NCI-H146 treated with DMSO at 0.1 percent for 48 hours (cell line): ENCODE results near the gene MCM3AP.

Experiments used
- DNase-seq: peaks from one replicate; lab custom pipeline; 2025; ENCODE audit not compliant: unreplicated experiment; lab: John Stamatoyannopoulos, UW

Gene MCM3AP

DNA sequence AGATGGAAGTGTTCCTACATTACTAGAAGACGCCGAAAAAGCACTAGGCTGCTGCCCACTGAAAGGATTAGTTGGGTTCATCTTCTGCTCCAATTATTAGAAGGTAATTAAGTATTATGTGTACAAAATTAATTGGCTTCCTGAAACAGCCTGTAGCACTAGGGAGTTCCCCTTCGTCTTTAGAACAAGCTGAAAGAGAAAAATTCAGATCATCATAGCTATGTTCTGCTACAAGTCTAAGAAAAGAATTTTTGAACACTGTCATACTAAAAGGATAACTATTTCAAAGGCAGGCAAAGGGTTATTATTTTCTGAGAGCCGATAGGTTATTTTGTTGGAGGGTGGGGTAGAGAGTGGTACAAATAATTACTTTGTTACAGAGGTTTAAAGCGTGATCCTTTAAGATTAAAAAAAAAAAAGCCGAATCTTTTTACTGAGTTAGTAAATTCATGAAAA, at the start of gene MCM3AP:
MCM3AP (minus strand) TSS at position 406 of the 456 bp plus-strand sequence; CDS start at position 81, 325 bp downstream.
- no peak for DNase-seq

DNA sequence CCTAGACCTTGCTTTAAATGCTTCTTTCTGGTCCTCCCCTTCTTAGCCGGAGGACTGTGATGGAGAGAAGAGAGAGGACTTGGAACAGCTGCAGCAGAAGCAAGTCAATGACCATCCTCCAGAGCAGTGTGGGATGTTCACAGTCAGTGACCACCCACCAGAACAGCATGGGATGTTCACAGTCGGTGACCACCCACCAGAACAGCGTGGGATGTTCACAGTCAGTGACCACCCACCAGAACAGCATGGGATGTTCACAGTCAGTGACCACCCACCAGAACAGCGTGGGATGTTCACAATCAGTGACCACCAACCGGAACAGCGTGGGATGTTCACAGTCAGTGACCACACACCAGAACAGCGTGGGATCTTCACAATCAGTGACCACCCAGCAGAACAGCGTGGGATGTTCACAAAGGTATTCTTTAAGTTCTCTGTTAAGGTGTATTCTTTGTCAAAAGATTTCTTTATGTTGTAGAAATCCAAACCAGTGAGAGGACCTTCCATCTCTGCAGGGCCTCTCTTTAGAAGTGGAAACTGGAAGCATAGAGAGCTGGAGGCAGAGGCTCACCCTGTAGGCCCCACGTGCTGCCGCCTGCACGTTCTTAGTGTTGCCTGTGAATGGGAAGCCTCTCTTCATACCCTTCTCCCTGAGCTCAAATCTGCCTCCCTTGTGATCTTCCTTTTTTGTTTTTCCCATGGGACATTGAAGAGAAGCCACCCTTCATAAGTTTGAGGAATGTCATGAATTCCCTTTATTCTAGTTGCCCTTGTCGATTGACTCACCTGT, 49.1 kb upstream of the MCM3AP start:
- no peak for DNase-seq

DNA sequence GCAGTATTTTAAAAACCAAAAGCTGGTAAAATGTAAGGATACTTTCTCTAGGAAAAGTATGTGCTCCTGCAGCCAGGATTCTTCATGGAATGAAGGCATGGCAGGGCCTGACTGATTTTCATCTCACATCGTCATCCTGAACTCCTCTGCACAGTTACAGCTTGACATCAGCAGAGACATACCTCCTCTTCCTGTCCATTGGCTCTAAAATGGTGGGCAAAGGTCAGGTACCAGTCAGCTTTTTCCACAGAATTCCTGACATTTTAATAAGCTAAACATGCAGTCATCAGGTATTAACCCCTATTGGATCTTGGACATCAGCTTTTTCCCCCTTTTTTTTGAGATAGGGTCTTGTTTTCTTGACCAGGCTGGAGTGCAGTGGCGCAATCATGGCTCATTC, 44.4 kb upstream of the MCM3AP start:
- no peak for DNase-seq

GRCh38 chr21:46328151-46328550, 42.7 kb upstream of the MCM3AP start:
- no peak for DNase-seq

DNA sequence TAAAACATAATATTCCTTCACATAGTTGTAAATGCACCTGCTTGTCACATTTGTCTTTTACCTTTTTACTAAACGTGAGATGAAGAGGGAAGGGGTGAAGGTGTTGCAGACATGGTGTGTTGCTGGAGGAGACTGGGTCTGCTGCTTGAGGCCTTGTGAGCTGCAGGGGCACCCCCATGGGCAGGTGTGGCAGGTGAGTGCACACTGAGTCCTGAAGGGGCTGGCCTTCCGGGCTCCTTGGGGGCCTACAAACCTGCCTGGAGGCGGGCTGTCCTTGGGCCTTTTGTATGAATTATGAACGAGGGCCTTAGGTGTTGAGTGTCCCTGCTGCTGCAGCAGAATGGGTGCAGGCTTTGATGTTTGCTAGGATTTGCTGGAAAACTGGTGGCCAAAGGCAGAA, 42.3 kb upstream of the MCM3AP start:
- no peak for DNase-seq

GRCh38 chr21:46326110-46326703, 40.8 kb upstream of the MCM3AP start:
- DNase-seq = peak; percentile 58

DNA sequence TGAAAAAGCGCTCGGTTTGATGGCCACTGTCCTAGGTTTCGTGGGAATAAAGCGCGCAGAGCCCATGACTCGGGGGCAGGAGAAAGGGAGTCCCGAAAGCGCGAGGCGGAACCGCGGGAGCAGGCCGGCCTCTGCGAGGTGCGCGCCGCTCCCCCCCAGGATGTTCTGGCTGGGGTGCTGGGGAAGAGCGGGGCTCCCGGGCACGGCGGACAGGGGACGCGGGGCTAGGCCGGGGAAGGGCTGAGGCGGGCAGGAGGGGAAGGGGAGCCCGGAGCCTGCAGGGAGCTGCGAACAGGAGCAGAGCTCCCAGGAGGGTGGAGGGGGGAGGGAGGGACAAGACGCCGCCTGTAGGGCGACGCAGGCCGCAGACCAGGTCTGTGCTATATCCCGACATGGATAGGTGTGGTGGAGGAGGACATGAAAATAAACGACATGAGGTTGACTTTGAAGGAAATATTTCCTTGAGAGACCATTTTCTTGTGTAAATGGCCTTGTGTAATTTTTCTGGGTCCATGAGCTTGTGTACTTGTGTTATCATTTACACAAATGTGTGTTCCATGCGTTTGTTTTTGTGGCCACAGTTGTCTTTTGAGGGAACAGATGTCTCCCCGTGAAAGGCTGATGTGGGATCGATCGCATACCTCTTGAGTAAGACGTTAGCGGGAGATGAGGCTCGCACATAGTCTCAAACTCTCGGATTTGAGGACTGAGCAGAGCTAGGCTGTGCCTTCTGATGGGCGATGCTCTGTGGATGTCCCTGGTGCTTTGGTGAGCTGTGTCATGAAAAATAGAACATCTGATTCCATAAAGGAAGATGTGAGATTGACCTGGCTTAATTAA, 39.9 kb upstream of the MCM3AP start:
- DNase-seq = no peak

DNA sequence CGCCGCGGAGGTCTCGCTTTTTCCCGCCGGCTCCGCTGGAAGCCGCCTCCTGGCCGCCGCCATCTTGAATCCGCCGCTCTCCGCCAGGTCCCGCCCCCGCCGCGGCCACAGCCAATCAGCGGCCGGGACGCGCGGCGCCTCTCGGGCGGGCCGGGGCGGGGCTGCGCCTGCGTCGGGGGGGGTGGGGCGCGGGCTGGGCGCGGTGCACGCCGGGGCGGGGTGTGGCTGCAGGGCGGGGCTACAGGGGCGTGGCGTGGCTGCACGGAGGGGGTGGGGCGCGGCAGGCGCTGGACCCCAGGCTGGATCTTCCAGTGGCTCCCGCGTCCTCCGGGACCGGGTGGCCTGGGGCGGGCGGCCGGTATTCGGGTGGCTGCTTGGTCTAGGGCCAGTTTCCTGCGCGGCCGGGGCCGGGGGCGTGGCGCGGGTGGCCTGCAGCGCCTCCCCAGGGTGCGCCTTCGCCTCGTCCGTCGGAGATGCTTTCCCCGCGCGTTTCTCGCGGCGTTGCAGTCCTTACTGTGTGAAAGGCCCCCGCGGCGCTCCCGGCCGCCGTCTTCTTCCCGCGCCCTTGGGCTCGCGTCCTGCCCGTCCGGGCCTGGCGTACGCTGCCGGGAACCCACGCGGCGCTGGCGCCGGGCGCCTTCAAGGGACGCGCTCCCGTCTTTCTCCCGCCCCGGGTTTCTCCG, 39.1 kb upstream of the MCM3AP start:
- DNase-seq = peak; percentile 52

GRCh38 chr21:46323710-46324389, 38.4 kb upstream of the MCM3AP start, which contains the start of the genes C21orf58 and PCNT:
Gene C21orf58 (minus strand): TSS chr21:46323870. CDS start chr21:46322738, 1,132 bp downstream.
Gene PCNT (plus strand): TSS chr21:46324156. CDS start chr21:46324229, 73 bp downstream.
- DNase-seq = peak; percentile 85

DNA sequence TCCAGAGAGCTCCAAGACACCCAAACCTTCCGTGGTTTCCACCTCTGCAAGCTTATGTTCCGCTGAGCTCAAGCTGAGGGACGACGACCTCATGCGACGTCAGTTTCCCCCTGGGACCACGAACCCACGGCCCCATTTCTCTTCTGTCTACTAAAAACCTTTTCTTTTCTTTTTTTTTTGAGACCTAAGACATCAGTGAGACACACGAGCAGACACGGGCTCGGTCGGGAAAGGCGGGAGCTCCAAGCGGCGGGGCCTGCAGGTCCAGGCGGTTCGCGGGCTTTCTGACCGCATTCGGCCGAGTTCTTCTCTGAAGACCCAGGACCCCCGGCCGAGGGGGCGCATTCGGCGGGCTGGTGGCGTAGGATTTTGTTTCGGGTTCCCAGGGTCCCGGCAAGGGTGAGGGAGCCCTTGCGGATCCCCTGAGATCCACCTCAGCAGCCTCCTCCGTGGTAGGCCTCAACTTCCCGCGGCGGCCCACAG, 37.9 kb upstream of the MCM3AP start:
- no peak for DNase-seq

GRCh38 chr21:46322351-46323226, 37.2 kb upstream of the MCM3AP start:
- no peak for DNase-seq

GRCh38 chr21:46320331-46320801, 35.0 kb upstream of the MCM3AP start:
- no peak for DNase-seq

- DNase-seq = no peak
Observed at GRCh38 chr21:46319186-46319585, 33.8 kb upstream of the MCM3AP start.

GRCh38 chr21:46318464-46318845, 33.0 kb upstream of the MCM3AP start:
- DNase-seq = no peak

DNA sequence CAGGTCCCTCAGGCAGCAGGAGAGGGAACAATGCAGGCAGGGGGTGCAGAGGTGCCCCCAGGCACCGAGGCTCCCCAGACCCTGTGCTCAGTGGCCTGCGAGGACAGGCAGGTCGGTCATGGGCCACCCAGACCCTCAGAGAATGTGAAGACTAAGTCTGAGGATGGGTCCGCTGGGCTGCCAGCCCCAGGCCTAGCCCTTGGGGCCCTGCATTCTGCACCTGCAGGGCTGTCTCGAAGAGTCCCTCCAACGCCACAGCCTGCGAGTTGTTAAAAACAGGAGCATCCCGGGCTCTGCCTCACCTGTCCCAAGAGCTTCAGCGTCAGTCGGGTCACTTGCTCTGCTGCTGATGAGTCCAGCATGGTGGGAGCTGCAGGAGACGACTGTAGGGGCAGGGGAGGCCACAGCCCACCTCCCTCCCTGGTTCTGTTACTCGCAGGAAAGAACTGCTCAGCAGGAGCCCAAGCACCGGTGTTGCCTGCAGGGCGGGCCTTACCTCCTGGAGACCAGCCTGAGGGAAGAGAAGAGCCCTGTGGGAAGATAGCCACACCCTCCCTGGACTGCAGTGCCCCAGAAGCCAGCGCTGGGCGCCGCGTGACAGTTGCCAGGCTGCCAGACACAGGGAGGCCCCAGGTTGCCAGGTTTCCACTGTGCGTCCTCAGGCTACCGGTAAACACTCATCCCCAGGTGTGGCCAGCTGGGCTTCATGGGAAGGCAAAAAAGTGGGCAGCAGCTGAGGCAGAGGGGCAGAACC, 32.5 kb upstream of the MCM3AP start:
- DNase-seq = peak; percentile 75

DNA sequence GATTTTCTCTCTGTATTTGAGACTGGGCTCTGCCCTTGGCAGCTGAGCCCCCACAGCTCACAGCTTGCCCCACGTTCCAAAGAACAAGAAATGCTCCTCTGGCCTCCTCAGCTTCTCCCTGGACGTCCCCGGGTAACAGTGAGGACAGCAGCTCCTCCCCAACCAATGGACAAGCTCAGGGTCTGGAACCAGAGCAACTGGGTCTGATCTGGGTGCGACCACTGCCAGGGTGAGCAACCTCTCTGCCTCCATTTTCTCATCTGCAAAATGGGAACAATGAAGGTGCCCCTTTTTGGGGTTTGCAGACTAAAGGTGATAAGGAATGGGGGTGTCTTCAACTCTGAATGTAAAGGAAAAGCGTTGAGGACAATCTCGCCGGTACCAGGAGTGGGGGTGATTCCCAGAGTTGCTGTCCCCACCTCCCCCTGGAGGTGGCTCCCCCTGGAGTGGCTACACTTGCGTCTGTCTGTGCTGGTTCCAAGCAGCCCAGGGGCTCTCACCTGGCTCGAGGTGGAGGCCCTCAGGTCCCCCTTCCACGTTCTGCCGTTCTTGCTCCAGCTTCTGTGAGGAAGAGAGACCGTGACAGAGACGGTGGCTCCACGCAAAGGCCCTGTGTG, 31.4 kb upstream of the MCM3AP start:
- no peak for DNase-seq

- no peak for DNase-seq
Observed at GRCh38 chr21:46314441-46315020, 29.1 kb upstream of the MCM3AP start.

DNA sequence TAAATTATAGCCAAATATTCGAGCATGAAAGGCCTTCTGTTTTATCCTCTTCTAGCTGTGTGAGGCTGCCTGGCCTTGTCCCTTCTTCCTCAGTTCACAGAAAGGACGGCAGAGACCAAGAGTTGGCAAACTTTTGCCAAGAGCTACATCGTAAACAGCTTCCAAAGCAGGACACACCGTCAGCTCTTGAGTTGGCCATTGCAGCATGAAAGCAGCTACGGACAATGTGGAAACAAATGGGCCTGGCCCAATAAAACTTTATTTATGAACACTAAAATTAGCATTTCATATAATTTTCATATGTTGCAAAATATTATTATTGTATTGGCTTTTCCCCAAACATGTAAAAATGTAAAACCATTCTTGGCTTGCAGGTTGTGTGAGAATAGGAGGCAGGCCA, 27.5 kb upstream of the MCM3AP start:
- DNase-seq = no peak
